ENCODE data around the gene LGALS4. TPM values are rescaled to one million over a fixed set of nuclear protein-coding genes. Genes with fewer than 3 reads are reported as not detected.
A peak's percentile ranks its signal among the peaks of the same experiment; 100 is the strongest.

The LGALS4 gene
- polyA plus RNA-seq, 4 donors: 1,130 to 3,807 (median 2,480) TPM

DNA sequence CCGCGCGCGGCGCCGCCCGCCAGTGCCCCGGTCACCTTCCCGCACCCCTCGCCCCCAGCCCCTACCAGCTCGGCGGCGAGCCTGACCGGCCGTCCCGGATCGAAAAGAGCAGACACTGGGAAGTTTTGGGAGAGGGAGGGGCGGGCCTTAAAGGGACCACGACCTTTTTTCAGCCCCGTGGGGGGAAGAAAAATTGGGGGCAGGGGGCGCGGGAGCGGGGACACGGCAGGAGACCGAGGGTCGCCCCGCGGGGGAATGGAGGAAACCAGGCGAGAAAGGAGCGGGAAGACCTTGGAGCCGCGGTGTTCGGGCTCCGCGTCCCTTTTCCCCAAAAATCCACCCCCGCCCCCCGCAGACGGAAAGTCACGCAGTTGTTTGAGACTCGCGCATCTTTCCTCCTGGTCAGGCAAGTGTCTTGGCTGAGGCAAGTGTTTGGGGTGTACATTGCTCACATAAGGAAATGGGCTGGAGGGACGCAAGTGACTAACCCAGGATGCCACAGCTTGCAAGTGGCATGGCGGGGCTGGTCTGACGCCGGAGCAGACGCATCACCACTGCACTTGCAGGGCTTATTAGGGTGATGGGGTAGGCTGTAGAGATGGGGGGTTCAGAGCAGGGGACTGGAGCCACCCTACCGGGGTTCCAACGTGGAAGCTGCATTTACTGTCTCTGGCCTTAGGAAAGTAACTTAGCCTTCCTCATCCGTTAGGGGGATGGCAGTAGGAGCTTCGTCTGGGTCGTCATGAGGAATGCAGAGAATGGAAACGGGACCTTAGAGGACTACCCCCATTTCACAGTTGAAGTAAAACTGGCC is 39.7 kb upstream of the LGALS4 start:
- FAIRE-seq (no peak), DNase-seq (peak; percentile 58 to 65)
- Histone ChIP-seq H3K9me3 (ENCODE audit: control insufficient read depth in 2 of 2, insufficient read depth in 1 of 2, low read depth in 1 of 2, low read length in 1 of 2) (peaks cover 0 to 3% of the 10 kb centered on the region in 2 donors), H3K27ac (ENCODE audit: low read depth in 1 of 3, low read length in 2 of 3) (peak overlapping the region; percentile 79 to 96 (median 95)), H3K4me3 (ENCODE audit: low read depth in 1 of 3, low read length in 3 of 3) (peak overlapping the region; percentile 82 to 92 (median 89)), H3K27me3 (ENCODE audit: control insufficient read depth in 3 of 3, insufficient read depth in 3 of 3, low read length in 3 of 3) (no peaks in the 10 kb centered on the region), H3K36me3 (ENCODE audit: control insufficient read depth in 3 of 3, insufficient read depth in 2 of 3, low read depth in 1 of 3, low read length in 3 of 3) (peaks cover 0 to 11% (median 0%) of the 10 kb centered on the region in 3 donors), H3K4me1 (ENCODE audit: control insufficient read depth in 3 of 3, insufficient read depth in 2 of 3, low read depth in 1 of 3, low read length in 2 of 3) (peaks cover 2 to 24% (median 3%) of the 10 kb centered on the region in 3 donors)
- WGBS, 3 donors: 1 to 2% (median 1%) methylated on average over 39 to 52 of the region's 52 CpGs

DNA sequence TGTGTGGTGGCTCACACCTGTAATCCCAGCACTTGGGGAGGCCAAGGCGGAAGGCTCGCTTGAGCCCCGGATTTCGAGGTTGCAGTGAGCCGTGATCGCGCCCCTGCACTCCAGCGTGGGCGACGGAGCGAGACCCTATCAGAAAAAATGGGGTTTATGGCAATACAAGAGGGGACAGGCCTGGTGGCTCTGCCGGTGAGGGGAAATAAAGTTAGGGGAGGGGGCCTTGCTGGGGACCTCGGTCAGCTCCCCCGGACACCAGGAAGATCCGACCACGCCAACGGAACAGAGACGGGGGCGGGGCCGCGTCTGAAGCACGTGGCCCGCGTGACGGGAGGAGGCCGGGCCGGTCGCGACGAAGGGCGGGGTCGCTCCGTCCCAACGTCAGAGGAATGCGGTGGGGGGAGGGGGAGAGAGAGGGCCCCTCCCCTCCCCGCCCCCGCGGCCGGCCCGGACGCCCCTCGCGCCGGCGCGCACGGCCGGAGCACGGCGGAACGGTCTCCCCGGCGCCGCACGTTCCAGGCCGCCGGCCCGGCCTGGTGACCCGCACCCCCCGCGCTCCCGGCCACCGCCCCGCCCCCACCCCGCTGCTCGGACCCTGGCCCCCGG is 39.0 kb upstream of the LGALS4 start:
- peaks cover 3 to 18% (median 7%) of the 10 kb centered on the region in 3 donors for H3K36me3 ChIP-seq (ENCODE audit: control insufficient read depth in 3 of 3, insufficient read depth in 2 of 3, low read depth in 1 of 3, low read length in 3 of 3)
- DNase-seq: peak; percentile 92 to 97
- peak overlapping the region; percentile 82 to 92 (median 89) for H3K4me3 ChIP-seq (ENCODE audit: low read depth in 1 of 3, low read length in 3 of 3)
- no peaks in the 10 kb centered on the region for H3K27me3 ChIP-seq (ENCODE audit: control insufficient read depth in 3 of 3, insufficient read depth in 3 of 3, low read length in 3 of 3)
- H3K4me1 ChIP-seq (ENCODE audit: control insufficient read depth in 3 of 3, insufficient read depth in 2 of 3, low read depth in 1 of 3, low read length in 2 of 3): peaks cover 2 to 22% (median 3%) of the 10 kb centered on the region in 3 donors
- no peak for FAIRE-seq
- peak overlapping the region; percentile 95 to 96 (median 96) for H3K27ac ChIP-seq (ENCODE audit: low read depth in 1 of 3, low read length in 2 of 3)
- H3K9me3 ChIP-seq (ENCODE audit: control insufficient read depth in 2 of 2, insufficient read depth in 1 of 2, low read depth in 1 of 2, low read length in 1 of 2): peaks cover 0 to 3% of the 10 kb centered on the region in 2 donors
- 1% methylated on average over 38 to 61 of the region's 67 CpGs for WGBS, 3 donors

DNA sequence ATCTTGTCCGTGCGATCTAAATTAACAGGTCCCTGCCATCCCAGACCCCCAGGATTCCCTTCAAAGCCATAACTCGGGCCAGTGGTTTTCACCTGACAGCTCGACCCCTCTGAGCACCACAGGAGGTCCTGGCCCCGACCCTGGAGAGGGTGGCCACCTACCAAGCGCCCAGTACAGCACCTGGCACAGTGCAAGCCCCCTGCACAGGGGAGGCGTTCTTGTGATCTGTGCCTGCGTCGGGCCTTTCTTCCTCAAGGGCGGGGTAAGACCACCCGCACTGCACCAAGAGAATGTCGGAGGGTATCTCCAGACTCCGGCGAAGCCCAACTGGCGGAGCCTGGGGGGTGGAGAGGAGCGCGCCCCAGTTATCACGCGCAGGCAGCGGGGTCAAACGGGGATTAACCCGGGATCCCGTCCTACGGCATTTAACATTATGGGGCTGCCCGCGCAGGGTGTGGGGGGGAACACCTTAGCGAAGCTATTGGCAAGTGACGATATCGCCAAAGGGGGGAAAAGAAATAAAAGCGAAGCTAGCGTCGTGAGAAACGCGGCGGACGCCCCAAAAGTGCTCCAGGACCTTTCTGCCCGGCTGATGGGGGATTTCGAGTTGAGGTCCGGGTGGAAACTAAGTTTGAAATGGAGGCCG is 38.4 kb upstream of the LGALS4 start:
- no peaks in the 10 kb centered on the region for H3K27me3 ChIP-seq (ENCODE audit: control insufficient read depth in 3 of 3, insufficient read depth in 3 of 3, low read length in 3 of 3)
- peaks cover 2 to 21% (median 3%) of the 10 kb centered on the region in 3 donors for H3K4me1 ChIP-seq (ENCODE audit: control insufficient read depth in 3 of 3, insufficient read depth in 2 of 3, low read depth in 1 of 3, low read length in 2 of 3)
- H3K9me3 ChIP-seq (ENCODE audit: control insufficient read depth in 2 of 2, insufficient read depth in 1 of 2, low read depth in 1 of 2, low read length in 1 of 2): no peaks in the 10 kb centered on the region
- FAIRE-seq: no peak
- peak overlapping the region; percentile 95 to 96 (median 96) for H3K27ac ChIP-seq (ENCODE audit: low read depth in 1 of 3, low read length in 2 of 3)
- WGBS, 3 donors: 1% methylated on average over 39 to 40 of the region's 40 CpGs
- DNase-seq: peak in 1 of 2 donors; percentile 66
- peaks cover 3 to 24% (median 10%) of the 10 kb centered on the region in 3 donors for H3K36me3 ChIP-seq (ENCODE audit: control insufficient read depth in 3 of 3, insufficient read depth in 2 of 3, low read depth in 1 of 3, low read length in 3 of 3)
- H3K4me3 ChIP-seq (ENCODE audit: low read depth in 1 of 3, low read length in 3 of 3): peak overlapping the region; percentile 30 to 82 (median 61)

DNA sequence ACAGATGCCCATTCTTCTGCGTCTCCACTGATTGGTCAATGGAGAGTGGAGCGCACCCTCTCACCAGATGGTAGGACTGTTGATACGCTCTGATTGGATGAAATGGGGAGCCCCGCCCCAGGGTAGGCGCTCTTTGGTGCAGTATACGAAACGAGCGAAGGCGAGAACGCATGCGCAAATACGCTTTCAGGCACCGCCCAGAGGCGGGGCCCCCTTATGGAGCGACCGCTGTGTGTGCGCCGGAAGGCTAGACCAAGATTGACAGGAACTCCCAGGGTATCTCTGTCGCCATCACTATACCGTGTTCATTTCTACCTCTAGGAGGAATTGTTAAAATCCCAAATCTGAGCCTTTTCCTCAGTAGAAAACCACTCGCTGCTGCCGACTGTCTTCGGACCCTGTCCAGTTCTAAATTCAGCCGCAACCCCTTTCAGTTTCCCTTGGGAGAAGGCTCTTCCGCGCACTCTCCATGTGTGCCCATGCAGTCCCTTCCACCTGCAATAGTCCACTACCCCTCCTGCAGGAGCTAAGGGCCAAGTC is 37.8 kb upstream of the LGALS4 start:
- no peaks in the 10 kb centered on the region for H3K9me3 ChIP-seq (ENCODE audit: control insufficient read depth in 2 of 2, insufficient read depth in 1 of 2, low read depth in 1 of 2, low read length in 1 of 2)
- peaks cover 2 to 21% (median 3%) of the 10 kb centered on the region in 3 donors for H3K4me1 ChIP-seq (ENCODE audit: control insufficient read depth in 3 of 3, insufficient read depth in 2 of 3, low read depth in 1 of 3, low read length in 2 of 3)
- WGBS, 3 donors: 0% methylated on average over 26 of the region's 26 CpGs
- DNase-seq (peak in 1 of 2 donors; percentile 100), FAIRE-seq (no peak)
- peak overlapping the region; percentile 95 to 96 (median 96) for H3K27ac ChIP-seq (ENCODE audit: low read depth in 1 of 3, low read length in 2 of 3)
- H3K36me3 ChIP-seq (ENCODE audit: control insufficient read depth in 3 of 3, insufficient read depth in 2 of 3, low read depth in 1 of 3, low read length in 3 of 3): peaks cover 5 to 30% (median 13%) of the 10 kb centered on the region in 3 donors
- peak overlapping the region; percentile 30 to 82 (median 61) for H3K4me3 ChIP-seq (ENCODE audit: low read depth in 1 of 3, low read length in 3 of 3)
- no peaks in the 10 kb centered on the region for H3K27me3 ChIP-seq (ENCODE audit: control insufficient read depth in 3 of 3, insufficient read depth in 3 of 3, low read length in 3 of 3)

DNA sequence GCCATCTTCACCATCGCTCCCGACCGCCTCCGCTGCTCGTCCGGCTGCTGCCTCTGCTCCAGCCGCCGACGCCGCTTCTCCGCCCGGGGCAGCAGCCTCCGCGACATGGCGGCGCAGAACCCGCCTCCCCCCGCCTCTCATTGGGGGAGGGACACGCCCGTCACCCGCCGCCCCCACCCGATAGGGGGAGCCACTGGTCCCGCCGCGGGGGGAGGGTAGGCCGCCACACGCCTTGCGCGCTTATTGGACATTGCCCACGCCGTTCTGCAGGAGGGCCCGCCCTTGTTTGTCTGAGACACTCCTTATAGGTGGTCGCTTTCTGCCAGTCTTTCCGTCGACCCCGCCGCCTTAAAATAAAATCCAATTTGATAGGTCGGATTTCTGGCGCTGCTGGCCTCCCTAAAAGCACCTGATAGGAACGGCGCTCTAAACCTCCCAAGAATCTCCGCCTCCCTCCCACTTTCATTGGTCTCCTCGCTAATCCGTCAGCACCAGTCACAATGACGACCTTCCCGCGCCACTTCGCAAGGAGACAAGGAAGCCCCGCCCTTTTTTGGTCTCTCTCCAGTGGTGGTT is 37.2 kb upstream of the LGALS4 start, which contains the start of gene HNRNPL:
TSS of gene HNRNPL (minus strand) at position 127 of the 576 bp plus-strand sequence. CDS start at position 107, 20 bp downstream.
- Histone ChIP-seq H3K27ac (ENCODE audit: low read depth in 1 of 3, low read length in 2 of 3) (peak within 1 kb of the TSS; percentile 96 to 99 (median 98)), H3K9me3 (ENCODE audit: control insufficient read depth in 2 of 2, insufficient read depth in 1 of 2, low read depth in 1 of 2, low read length in 1 of 2) (no peaks in the 10 kb centered on the region), H3K27me3 (ENCODE audit: control insufficient read depth in 3 of 3, insufficient read depth in 3 of 3, low read length in 3 of 3) (no peaks in the 10 kb centered on the region), H3K36me3 (ENCODE audit: control insufficient read depth in 3 of 3, insufficient read depth in 2 of 3, low read depth in 1 of 3, low read length in 3 of 3) (peaks cover 8 to 36% (median 17%) of the 10 kb centered on the region in 3 donors), H3K4me3 (ENCODE audit: low read depth in 1 of 3, low read length in 3 of 3) (peak within 1 kb of the TSS; percentile 61 to 98 (median 89)), H3K4me1 (ENCODE audit: control insufficient read depth in 3 of 3, insufficient read depth in 2 of 3, low read depth in 1 of 3, low read length in 2 of 3) (peaks cover 2 to 21% (median 3%) of the 10 kb centered on the region in 3 donors)
- DNase-seq: peak; percentile 100
- WGBS, 3 donors: 0 to 1% (median 0%) methylated on average over 32 to 50 of the region's 50 CpGs
- FAIRE-seq: peak; percentile 98

DNA sequence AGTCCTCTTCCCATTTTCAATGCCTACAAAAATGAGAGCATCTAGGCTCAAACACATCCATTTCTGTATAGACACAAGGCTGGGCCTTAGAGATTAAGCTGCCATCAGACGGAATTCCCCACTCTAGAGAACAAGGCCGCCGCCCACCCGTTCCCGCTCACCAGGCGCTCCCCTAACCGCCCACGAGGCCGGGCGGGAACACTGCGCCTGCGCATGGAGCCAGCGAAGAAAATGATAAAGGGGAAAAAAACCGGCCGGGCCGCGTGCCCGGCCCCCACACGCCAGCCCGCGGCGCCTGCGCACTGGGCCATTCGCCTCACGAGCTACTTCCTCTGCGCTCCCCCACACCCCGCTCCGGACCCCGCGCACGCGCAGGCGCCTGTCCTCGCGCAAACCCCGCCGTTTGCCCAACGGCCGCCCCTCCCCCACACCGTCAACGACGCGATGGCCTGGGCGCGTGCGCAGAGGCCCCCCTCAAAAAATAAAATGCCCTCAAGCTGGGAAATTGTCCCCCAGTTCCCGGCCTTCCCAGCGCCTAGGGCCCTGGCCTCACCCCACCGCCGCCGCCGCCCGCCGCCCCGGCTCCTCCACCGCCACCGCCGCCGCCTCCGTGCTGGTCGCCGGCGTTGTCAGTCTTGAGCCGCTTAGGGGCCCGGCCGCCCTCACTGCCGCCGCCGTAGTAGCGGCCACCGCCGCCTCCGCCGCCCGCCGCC is 36.6 kb upstream of the LGALS4 start:
- DNase-seq (peak; percentile 93 to 98), FAIRE-seq (no peak)
- 0 to 1% (median 1%) methylated on average over 35 to 76 of the region's 76 CpGs for WGBS, 3 donors
- H3K4me1 ChIP-seq (ENCODE audit: control insufficient read depth in 3 of 3, insufficient read depth in 2 of 3, low read depth in 1 of 3, low read length in 2 of 3): peaks cover 2 to 21% (median 3%) of the 10 kb centered on the region in 3 donors
- peaks cover 14 to 42% (median 20%) of the 10 kb centered on the region in 3 donors for H3K36me3 ChIP-seq (ENCODE audit: control insufficient read depth in 3 of 3, insufficient read depth in 2 of 3, low read depth in 1 of 3, low read length in 3 of 3)
- peak overlapping the region; percentile 47 to 98 (median 89) for H3K4me3 ChIP-seq (ENCODE audit: low read depth in 1 of 3, low read length in 3 of 3)
- H3K27ac ChIP-seq (ENCODE audit: low read depth in 1 of 3, low read length in 2 of 3): peak overlapping the region; percentile 83 to 99 (median 98)
- H3K27me3 ChIP-seq (ENCODE audit: control insufficient read depth in 3 of 3, insufficient read depth in 3 of 3, low read length in 3 of 3): no peaks in the 10 kb centered on the region
- no peaks in the 10 kb centered on the region for H3K9me3 ChIP-seq (ENCODE audit: control insufficient read depth in 2 of 2, insufficient read depth in 1 of 2, low read depth in 1 of 2, low read length in 1 of 2)

DNA sequence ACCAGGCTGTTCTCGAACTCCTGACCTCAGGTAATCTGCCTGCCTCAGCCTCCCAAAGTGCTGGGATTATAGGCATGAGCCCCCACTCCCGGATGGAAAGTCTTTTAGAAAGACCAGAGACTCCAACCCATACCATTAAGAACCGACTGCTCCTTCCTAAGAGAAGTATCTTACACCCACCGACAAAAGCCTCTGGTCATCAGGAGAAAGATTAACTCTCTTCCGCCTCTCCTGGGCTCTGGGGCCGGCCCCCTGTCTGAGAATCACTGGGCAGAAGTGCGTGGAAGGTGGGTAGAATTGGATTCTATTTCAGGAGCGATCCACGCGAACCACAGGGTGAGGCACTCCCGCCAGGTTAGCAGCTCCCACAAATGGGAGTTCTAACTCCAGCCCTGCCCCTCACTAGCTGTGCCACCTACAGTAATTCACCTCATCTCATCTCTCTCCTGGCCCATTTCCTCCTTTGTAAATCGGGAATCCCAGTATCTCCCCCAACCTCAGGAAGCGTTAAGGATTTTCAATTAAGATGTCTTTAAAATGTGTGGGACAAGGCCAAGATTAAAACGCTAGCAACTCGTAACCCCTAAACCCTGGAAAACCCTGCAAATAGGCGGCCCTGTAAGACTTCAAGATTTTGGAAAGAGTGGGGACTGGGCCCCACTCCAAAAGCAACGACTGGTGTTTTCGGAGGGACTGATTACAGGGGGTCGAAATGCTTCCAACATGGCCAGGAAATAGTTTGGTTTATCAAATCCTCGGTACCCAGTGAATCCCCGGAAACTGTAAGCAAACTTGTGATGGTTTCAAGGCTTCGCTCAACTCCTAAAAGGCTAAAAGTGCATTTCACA is 35.8 kb upstream of the LGALS4 start:
- peak in 1 of 2 donors; percentile 29 for DNase-seq
- Histone ChIP-seq H3K36me3 (ENCODE audit: control insufficient read depth in 3 of 3, insufficient read depth in 2 of 3, low read depth in 1 of 3, low read length in 3 of 3) (peaks cover 18 to 50% (median 24%) of the 10 kb centered on the region in 3 donors), H3K9me3 (ENCODE audit: control insufficient read depth in 2 of 2, insufficient read depth in 1 of 2, low read depth in 1 of 2, low read length in 1 of 2) (no peaks in the 10 kb centered on the region), H3K4me1 (ENCODE audit: control insufficient read depth in 3 of 3, insufficient read depth in 2 of 3, low read depth in 1 of 3, low read length in 2 of 3) (peaks cover 2 to 21% (median 3%) of the 10 kb centered on the region in 3 donors), H3K4me3 (ENCODE audit: low read depth in 1 of 3, low read length in 3 of 3) (peak overlapping the region; percentile 47 to 98 (median 89)), H3K27me3 (ENCODE audit: control insufficient read depth in 3 of 3, insufficient read depth in 3 of 3, low read length in 3 of 3) (no peaks in the 10 kb centered on the region), H3K27ac (ENCODE audit: low read depth in 1 of 3, low read length in 2 of 3) (peak overlapping the region; percentile 0 to 99 (median 83))
- FAIRE-seq: no peak
- WGBS, 3 donors: 6 to 13% (median 8%) methylated on average over 22 of the region's 22 CpGs

Measured in small intestine (tissue), 7 donors.